GM18499 (cell line): ENCODE measurements around the gene SLC7A14.

ENCODE experiments used
- ATAC-seq: cut with Tn5 transposase; IDR thresholded peaks from one replicate; pipeline ENCODE4 v1.9.1; 2021; ENCODE audit warnings: moderate number of reproducible peaks; ENCODE audit not compliant: insufficient read depth, unreplicated experiment

The SLC7A14 gene

GRCh38 chr3:170410428-170411029 is 175.3 kb downstream of the SLC7A14 start:
- ATAC-seq, result no peak
